GM18505 (cell line): ENCODE results near the gene COL15A1.
A peak's percentile ranks its signal among the peaks of the same experiment; 100 is the strongest.

Experiments used
- ATAC-seq: cut with Tn5 transposase; IDR thresholded peaks from one replicate; pipeline ENCODE4 v1.9.1; 2021; ENCODE audit not compliant: unreplicated experiment
- POLR2A ChIP-seq: IDR thresholded peaks from 4 replicates; pipeline ENCODE4 v1.6.1; 2011; ENCODE audit warnings: borderline replicate concordance; ENCODE audit not compliant: insufficient read depth, insufficient read length; ENCODE audit errors: extremely low read depth

Gene COL15A1

GRCh38 chr9:98974994-98975712, 31.4 kb downstream of the COL15A1 start:
- TF ChIP-seq POLR2A, result no peak
- ATAC-seq, result peak; percentile 89

GRCh38 chr9:98975838-98976237, 32.1 kb downstream of the COL15A1 start:
- no peak for TF ChIP-seq POLR2A
- no peak for ATAC-seq

- ATAC-seq, result no peak
- no peak for TF ChIP-seq POLR2A
Measured at GRCh38 chr9:98977246-98977714, 33.6 kb downstream of the COL15A1 start.

GRCh38 chr9:98977813-98978212, 34.1 kb downstream of the COL15A1 start:
- TF ChIP-seq POLR2A, result no peak
- no peak for ATAC-seq

- no peak for TF ChIP-seq POLR2A
- no peak for ATAC-seq
Measured at GRCh38 chr9:98978231-98978681, 34.5 kb downstream of the COL15A1 start.

GRCh38 chr9:98980291-98980690, 36.6 kb downstream of the COL15A1 start:
- TF ChIP-seq POLR2A, result no peak
- ATAC-seq, result no peak

GRCh38 chr9:98983295-98984268, 39.9 kb downstream of the COL15A1 start:
- no peak for TF ChIP-seq POLR2A
- no peak for ATAC-seq

- no peak for ATAC-seq
- no peak for TF ChIP-seq POLR2A
Measured at GRCh38 chr9:98985596-98985995, 41.9 kb downstream of the COL15A1 start.

GRCh38 chr9:98986866-98987651, 43.4 kb downstream of the COL15A1 start:
- no peak for TF ChIP-seq POLR2A
- ATAC-seq, result no peak

- no peak for TF ChIP-seq POLR2A
- no peak for ATAC-seq
Measured at GRCh38 chr9:98989036-98990000, 45.6 kb downstream of the COL15A1 start.

GRCh38 chr9:98990181-98990870, 46.6 kb downstream of the COL15A1 start:
- no peak for TF ChIP-seq POLR2A
- ATAC-seq, result no peak

- TF ChIP-seq POLR2A, result no peak
- no peak for ATAC-seq
Measured at GRCh38 chr9:98992107-98992884, 48.6 kb downstream of the COL15A1 start.
